Activated CD4-positive, alpha-beta memory T cell treated with anti-CD3 and anti-CD28 coated beads, Interleukin-2, amount 10 ng/mL, durations not matched to agents 7 days and 5 days (primary cell): Measurements from ENCODE around the gene CAPN14. TPM values are rescaled to one million over a fixed set of nuclear protein-coding genes. Genes with fewer than 3 reads are reported as not detected.

Source experiments
- CTCF ChIA-PET: fragments of 350-600 bp; sonication (Branson Sonifier 250); formaldehyde crosslinking; loops from one replicate; lab custom pipeline; 2021; ENCODE audit warnings: antibody characterized with exemption, inconsistent platforms; lab: Charles Lee
- POLR2A ChIA-PET: fragments of 350-600 bp; sonication (Branson Sonifier 250); formaldehyde crosslinking; loops from one replicate; lab custom pipeline; 2021; ENCODE audit warnings: antibody characterized with exemption; lab: Charles Lee
- DNase-seq: peaks from one replicate; pipeline ENCODE4 v3.0.0-alpha.2; 2020
- H3K27ac Mint-ChIP-seq: one replicate; pipeline ENCODE4 v1.8.0; 2021; ENCODE audit warnings: mild to moderate bottlenecking, mixed read lengths
- H3K27me3 Mint-ChIP-seq: one replicate; pipeline ENCODE4 v1.8.0; 2021; ENCODE audit warnings: mixed read lengths
- H3K36me3 Mint-ChIP-seq: one replicate; pipeline ENCODE4 v1.8.0; 2021; ENCODE audit warnings: low read depth, mixed read lengths
- H3K4me1 Mint-ChIP-seq: one replicate; pipeline ENCODE4 v1.8.0; 2021; ENCODE audit warnings: mixed read lengths
- H3K4me3 Mint-ChIP-seq: one replicate; pipeline ENCODE4 v1.8.0; 2021; ENCODE audit warnings: mild to moderate bottlenecking, mixed read lengths
- H3K9me3 Mint-ChIP-seq: one replicate; pipeline ENCODE4 v1.8.0; 2021; ENCODE audit warnings: mixed read lengths
- total RNA-seq, 2 experiments: library from RNA; stranded (reverse); gene quantifications; one replicate each; pipeline ENCODE4 v1.2.3, GENCODE V29; 2021

CAPN14 gene, protein sequence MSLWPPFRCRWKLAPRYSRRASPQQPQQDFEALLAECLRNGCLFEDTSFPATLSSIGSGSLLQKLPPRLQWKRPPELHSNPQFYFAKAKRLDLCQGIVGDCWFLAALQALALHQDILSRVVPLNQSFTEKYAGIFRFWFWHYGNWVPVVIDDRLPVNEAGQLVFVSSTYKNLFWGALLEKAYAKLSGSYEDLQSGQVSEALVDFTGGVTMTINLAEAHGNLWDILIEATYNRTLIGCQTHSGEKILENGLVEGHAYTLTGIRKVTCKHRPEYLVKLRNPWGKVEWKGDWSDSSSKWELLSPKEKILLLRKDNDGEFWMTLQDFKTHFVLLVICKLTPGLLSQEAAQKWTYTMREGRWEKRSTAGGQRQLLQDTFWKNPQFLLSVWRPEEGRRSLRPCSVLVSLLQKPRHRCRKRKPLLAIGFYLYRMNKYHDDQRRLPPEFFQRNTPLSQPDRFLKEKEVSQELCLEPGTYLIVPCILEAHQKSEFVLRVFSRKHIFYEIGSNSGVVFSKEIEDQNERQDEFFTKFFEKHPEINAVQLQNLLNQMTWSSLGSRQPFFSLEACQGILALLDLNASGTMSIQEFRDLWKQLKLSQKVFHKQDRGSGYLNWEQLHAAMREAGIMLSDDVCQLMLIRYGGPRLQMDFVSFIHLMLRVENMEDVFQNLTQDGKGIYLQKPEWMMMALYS
- under 1 TPM; 0.35 TPM for total RNA-seq

DNA sequence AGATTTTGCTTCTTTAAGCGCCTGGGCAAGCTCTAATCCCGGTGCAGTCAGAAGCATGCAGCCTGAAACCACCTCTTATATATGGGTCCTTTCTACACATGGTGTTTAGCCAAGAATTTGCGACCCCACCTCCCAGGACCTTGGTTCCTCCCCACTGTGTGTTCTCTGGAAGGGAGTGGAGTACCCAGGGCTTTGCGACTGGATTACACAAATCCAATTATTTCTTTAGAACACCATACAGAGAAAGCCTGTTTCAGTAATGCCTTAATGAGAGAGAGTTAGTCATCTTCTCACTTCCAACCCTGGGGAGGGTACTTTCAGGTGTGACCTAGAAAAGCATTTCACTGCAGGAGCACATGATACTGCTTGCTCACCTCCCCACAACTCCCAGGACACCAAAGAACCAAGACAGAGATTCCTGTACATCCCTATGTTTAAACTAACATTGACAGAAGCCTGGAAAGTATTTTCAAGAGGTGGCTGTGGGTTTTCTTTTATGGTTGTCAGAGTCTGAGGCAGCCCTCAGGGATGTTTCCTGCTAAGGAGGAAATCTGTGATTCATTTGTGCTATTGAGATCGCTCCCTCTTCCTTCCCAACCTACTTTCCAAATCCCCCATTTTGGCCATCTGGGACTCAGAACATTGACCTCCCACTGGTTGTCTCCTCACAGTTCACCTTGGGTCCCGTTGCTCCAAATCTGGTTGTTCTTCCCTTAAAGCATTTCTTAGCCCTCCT, at the start of gene CAPN14:
TSS of gene CAPN14 (minus strand) at position 51 of the 736 bp plus-strand sequence. CDS start 12,068 bp downstream, outside the sequence.
- peak within 1 kb of the TSS; percentile 27 for H3K27ac Mint-ChIP-seq
- H3K36me3 Mint-ChIP-seq, result no peaks in the 10 kb centered on the region
- DNase-seq, result no peak
- no peaks in the 10 kb centered on the region for H3K9me3 Mint-ChIP-seq
- ChIA-PET CTCF (no interaction called here), POLR2A (no interaction called here)
- peaks cover 60% of the 10 kb centered on the region for H3K4me1 Mint-ChIP-seq
- H3K4me3 Mint-ChIP-seq, result no peak within 1 kb of the TSS
- peaks cover 4% of the 10 kb centered on the region for H3K27me3 Mint-ChIP-seq

DNA sequence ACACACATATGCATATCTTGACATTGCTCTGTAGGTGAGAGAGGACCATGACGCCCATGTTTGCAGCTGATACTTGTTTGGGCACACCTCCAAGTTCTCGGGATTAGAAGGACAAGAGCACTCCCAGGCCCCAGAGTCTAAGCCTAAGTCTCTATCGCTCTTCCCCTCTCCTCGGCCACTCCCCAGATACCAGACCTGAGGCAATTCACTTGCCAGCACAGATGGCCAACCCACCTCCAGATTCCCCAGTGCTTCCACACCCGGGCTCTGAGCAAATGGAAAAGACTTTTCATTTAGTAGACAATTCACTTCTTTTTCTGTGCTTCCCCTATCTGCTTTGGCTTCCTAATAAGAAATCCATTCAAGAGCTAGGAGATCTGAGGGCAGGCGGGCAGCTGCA, 49.5 kb upstream of the CAPN14 start:
- no peak overlapping the region for H3K27ac Mint-ChIP-seq
- H3K9me3 Mint-ChIP-seq, result no peaks in the 10 kb centered on the region
- DNase-seq, result no peak
- no peaks in the 10 kb centered on the region for H3K36me3 Mint-ChIP-seq
- ChIA-PET CTCF (no interaction called here), POLR2A (no interaction called here)
- H3K27me3 Mint-ChIP-seq, result peaks cover 1% of the 10 kb centered on the region
- H3K4me1 Mint-ChIP-seq, result no peaks in the 10 kb centered on the region
- H3K4me3 Mint-ChIP-seq, result no peak overlapping the region

DNA sequence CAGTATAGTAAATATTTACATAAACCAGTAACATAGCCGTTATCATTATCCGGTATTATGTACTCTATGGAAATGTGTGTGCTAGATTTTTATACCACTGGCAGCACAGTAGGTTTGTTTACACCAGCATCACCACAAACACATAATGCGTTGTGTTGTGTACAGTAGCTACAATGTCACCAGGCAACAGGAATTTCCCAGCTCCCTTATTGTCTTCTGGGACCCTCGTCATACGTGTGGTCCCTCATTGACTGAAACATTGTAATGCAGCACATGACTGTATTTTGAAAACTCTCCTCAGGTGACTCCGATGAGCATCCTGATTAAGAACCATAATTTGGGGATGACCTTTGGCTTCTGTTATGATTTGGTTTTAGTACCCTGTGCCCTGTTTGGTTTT, 47.9 kb upstream of the CAPN14 start:
- Mint-ChIP-seq H3K27ac (no peak overlapping the region), H3K9me3 (no peaks in the 10 kb centered on the region), H3K4me1 (no peaks in the 10 kb centered on the region), H3K27me3 (no peaks in the 10 kb centered on the region), H3K36me3 (no peaks in the 10 kb centered on the region), H3K4me3 (no peak overlapping the region)
- CTCF ChIA-PET, result no interaction called here
- no peak for DNase-seq
- POLR2A ChIA-PET, result no interaction called here

DNA sequence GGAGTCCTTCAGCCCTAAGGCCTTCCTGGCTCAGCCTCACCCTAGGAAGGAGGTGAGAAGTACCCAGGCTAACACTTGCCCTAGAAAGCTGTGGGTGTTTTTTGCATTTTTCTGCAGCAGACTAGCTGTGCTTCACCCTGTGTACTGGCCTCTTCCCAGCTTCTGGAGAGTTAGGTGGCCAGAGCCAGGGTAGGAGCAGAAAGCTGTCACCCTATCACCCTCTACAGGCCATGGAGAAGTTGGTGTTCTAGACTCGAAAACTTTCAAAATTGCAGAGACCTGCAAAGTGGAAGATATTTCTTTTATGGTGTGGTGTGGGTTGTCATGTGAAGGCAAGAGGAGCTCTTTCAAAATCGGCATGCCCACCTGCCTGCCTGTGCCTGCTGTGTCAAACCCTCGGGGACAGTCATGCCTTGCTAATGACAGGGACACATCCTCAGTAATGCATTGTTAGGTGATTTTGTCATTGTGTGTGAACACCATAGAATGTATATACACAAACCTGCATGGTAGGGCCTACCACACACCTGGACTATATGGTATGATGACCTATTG, 46.4 kb upstream of the CAPN14 start:
- Mint-ChIP-seq H3K36me3 (no peaks in the 10 kb centered on the region), H3K27me3 (no peaks in the 10 kb centered on the region), H3K9me3 (no peaks in the 10 kb centered on the region), H3K4me3 (no peak overlapping the region), H3K4me1 (no peaks in the 10 kb centered on the region), H3K27ac (no peak overlapping the region)
- POLR2A ChIA-PET, result no interaction called here
- CTCF ChIA-PET, result no interaction called here
- DNase-seq, result no peak

DNA sequence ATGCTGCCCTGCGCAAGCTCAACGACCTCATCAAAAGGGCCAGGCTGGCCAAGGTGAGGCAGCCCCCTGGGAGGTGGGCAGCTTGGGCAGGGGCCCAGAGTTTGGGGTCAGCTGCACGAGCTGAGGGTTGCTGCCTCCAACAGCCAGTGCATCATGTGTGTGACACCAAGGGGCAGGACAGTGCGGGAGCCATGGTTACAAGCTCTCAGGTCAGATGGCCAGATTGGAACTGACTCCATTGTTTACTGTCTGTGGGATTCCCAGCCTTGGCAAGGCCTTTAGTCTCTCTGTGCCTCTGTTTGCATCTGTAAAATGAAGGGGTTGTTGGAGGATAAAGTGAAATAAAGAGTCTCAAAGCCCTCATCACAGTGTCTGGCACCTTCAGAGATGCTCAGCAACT, 43.6 kb upstream of the CAPN14 start:
- Mint-ChIP-seq H3K4me1 (no peaks in the 10 kb centered on the region), H3K36me3 (no peaks in the 10 kb centered on the region), H3K27me3 (no peaks in the 10 kb centered on the region), H3K27ac (no peak overlapping the region), H3K4me3 (no peak overlapping the region), H3K9me3 (no peaks in the 10 kb centered on the region)
- no peak for DNase-seq
- CTCF ChIA-PET, result no interaction called here
- POLR2A ChIA-PET, result interaction anchor here (0.9 kb wide), 1 partner anchor 41 kb away, joined by 3 read pairs; no protein-coding TSS in a partner anchor

DNA sequence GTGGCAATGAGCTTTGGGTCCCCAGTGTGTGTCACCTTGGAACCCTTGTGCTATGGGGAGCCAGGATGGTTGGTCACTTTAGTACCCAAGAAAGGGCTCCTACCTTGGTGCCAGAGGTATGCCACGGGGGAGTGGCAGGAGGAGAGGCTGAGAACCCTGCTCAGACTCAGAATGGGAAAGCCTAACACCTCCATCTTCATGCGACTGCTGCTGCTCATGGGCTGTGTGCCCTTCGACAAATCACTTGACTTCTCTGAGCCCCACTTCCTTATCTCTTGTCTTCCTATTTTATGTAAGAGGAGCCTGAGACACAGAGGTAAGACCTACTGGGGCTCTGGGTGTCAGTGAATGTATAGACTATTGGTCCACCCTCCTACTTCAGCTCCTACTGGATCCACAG, 41.8 kb upstream of the CAPN14 start:
- no peak for DNase-seq
- Mint-ChIP-seq H3K4me3 (no peak overlapping the region), H3K36me3 (no peaks in the 10 kb centered on the region), H3K4me1 (no peaks in the 10 kb centered on the region), H3K27ac (no peak overlapping the region), H3K27me3 (no peaks in the 10 kb centered on the region), H3K9me3 (no peaks in the 10 kb centered on the region)
- ChIA-PET POLR2A (no interaction called here), CTCF (no interaction called here)

DNA sequence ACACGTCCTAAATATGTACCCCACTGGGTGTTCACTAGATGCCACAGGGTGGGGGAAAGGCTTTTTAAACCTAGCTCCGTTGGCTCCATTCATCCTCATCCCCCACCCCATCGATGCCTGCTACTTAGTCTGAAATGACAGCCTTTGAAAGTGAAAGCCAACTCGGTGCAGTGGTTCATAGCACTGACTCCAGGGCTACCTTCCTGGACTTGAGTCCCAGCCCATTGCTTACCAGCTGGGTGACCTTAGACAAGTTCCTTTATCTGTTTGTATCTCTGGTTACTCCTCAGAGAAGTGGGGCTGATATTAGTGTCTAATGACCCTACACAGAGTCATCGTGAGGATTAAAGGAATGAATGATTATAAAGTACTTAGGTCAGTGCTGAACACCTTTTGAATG, 41.0 kb upstream of the CAPN14 start:
- no peaks in the 10 kb centered on the region for H3K9me3 Mint-ChIP-seq
- no peak overlapping the region for H3K4me3 Mint-ChIP-seq
- H3K36me3 Mint-ChIP-seq, result no peaks in the 10 kb centered on the region
- no peak for DNase-seq
- ChIA-PET POLR2A (no interaction called here), CTCF (interaction anchor here (0.6 to 1.2 kb wide), 2 partner anchors 25 to 91 kb away, joined by 3 read pairs; no protein-coding TSS in a partner anchor)
- H3K27ac Mint-ChIP-seq, result no peak overlapping the region
- no peaks in the 10 kb centered on the region for H3K27me3 Mint-ChIP-seq
- peaks cover 3% of the 10 kb centered on the region for H3K4me1 Mint-ChIP-seq

DNA sequence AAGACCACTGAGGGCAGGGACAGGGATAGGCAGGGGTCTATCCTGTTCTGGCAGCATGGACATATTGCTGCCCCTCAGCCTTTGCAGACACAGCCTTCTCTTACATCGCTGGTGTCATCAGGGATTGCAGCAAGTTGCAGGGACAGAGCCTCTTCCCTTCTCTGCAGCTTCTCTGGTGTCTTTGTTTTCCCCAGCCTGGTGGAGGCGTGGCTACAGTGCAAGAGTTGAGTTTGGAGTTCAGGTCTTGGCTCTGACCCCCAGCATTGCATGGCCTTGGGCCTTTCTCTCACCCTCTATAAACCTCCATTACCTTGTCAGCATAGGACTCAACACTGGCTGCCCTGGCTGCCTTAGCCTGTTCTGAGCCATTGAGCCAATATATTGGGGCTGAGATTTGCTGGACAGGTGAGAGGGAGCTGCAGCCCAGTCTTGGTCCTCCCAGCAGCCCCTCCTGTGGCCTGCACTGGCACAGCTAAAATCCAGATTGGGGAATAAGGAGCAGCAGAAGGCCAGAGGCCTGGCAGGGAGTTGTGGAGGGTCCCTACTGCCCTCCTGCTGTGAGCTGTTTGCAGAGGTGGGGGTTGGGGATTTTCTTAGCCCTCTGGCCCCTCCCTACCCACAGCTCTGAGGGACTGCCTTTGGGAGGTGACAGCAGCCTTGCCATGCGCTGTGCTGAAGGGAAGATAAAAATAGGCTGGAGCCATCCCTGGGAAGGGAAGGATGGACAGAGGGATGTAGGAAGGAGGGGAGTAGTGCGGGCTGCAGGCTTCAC, 39.5 kb upstream of the CAPN14 start:
- H3K4me1 Mint-ChIP-seq, result peaks cover 3% of the 10 kb centered on the region
- no peak overlapping the region for H3K4me3 Mint-ChIP-seq
- no peak for DNase-seq
- H3K36me3 Mint-ChIP-seq, result no peaks in the 10 kb centered on the region
- ChIA-PET POLR2A (no interaction called here), CTCF (no interaction called here)
- H3K27me3 Mint-ChIP-seq, result no peaks in the 10 kb centered on the region
- H3K27ac Mint-ChIP-seq, result no peak overlapping the region
- no peaks in the 10 kb centered on the region for H3K9me3 Mint-ChIP-seq

DNA sequence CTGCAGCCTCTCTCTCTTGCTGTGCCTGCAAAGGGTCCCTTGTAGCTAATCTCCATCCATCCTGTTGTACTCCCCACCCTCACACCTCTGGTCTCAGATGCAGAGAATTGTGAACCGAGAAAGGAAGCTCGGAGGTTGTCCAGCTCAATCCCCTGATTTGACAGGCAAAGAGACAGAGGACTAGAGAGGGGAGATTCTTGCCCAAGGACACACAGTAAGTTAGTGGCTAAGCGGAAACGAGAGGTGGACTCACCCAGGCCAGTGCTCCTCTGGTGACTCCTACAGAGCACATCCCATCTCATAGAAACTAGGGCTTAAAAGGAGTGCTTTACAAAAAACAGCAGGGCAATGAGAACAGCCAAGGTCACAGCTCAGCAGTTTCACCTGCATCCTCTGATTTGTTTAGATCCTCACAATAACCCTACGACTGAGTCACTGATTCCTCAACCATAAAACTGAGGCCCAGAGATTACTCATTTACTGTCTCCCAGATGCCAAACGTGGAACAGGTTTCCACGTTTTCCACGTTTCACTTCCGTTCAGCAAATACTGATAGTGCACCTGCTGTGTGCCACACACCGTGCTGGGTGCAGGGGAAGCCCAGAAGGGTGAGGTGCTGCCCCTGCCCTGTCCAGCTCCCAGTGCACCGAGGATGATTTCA, 38.7 kb upstream of the CAPN14 start:
- ChIA-PET POLR2A (no interaction called here), CTCF (no interaction called here)
- Mint-ChIP-seq H3K27me3 (no peaks in the 10 kb centered on the region), H3K4me1 (peaks cover 3% of the 10 kb centered on the region), H3K4me3 (no peak overlapping the region), H3K27ac (no peak overlapping the region), H3K9me3 (no peaks in the 10 kb centered on the region), H3K36me3 (no peaks in the 10 kb centered on the region)
- DNase-seq, result no peak

DNA sequence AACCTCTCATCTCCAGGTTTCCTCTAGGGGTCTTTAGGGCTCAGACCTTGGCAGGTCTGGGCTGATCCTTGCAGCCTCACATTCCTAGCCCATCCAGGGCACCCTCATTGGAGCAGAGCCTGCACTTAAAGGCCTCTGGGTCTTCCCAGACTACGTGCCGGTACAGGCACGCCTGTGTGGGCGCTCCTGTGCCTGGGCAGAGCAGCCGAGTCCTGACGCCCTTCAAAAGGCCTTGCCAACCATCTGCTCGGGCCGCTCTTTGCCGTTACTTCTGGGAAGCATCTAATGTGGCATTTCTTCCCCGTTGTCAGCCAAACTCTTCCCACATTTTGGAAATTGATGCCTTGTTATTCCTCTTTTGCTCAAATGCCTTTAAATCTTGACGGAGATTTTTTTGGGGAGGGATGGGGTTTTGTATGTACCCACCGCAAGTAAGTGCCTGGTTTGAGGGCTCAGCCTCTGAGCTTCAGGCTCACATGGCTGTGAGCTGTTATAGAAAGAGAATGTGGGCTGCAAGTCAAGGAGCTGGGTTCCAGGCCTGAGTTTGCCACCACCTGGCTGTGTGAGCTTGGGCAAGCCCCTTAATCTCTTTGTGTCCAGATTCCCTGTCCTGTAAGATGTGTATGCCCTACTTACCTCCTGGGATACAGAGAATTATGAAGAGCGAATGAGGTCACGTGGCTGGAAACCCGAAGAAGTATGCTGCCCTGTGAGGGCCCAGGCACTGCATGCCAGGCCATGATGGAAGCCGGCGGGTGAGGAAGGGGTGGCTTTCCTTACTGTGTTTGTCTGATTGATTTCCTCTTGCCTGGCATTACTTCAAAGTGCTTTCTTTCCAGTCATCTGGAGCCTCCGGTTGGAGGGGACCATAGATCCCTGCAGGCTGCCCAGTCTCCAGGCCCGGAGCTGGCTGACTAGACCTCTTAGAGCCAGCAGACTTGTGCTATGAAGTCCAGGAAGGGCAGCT, 37.2 kb upstream of the CAPN14 start:
- POLR2A ChIA-PET, result no interaction called here
- no peak overlapping the region for H3K27ac Mint-ChIP-seq
- DNase-seq, result no peak
- CTCF ChIA-PET, result no interaction called here
- H3K4me3 Mint-ChIP-seq, result no peak overlapping the region
- H3K27me3 Mint-ChIP-seq, result no peaks in the 10 kb centered on the region
- H3K4me1 Mint-ChIP-seq, result peaks cover 3% of the 10 kb centered on the region
- H3K9me3 Mint-ChIP-seq, result no peaks in the 10 kb centered on the region
- no peaks in the 10 kb centered on the region for H3K36me3 Mint-ChIP-seq

DNA sequence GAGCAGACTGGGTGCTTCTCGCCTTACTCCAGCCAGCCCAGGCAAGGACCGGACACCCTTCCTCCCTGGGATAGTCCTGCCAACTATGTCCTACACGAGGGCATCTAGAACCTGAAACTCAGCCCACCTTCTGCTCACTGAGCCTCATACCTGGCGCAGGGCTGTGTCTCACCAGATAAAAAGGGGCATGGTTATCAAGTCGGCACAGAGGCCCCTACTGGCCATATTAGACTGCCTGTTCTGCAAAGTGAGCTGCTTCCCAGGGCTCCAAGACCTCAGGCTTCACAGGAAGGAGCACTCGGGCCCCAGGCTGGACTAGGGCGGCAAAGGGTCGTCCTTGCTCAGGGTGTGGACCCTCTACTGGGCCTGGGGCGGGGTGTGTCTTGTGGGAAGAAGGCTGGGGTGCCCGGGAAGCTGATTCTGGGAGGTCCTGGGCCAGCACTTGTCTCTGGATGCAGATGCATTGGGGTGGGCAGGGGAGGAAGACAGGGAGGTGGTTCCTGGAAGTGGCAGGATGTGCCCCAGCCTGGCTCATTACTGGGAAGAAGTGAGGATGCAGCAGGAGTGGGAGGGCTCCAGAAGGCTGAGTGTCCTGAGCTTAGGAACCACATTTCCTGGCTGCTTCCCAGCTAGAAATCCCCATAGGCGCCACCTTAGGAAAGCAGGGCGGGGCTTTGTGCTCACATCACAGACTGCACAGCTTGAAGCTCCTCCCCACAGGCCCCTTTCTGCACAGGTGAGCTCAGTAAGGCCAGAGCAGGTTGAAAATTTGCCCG, 36.2 kb upstream of the CAPN14 start:
- no peak overlapping the region for H3K27ac Mint-ChIP-seq
- peaks cover 3% of the 10 kb centered on the region for H3K4me1 Mint-ChIP-seq
- CTCF ChIA-PET, result no interaction called here
- no peaks in the 10 kb centered on the region for H3K36me3 Mint-ChIP-seq
- POLR2A ChIA-PET, result no interaction called here
- DNase-seq, result no peak
- no peaks in the 10 kb centered on the region for H3K9me3 Mint-ChIP-seq
- no peaks in the 10 kb centered on the region for H3K27me3 Mint-ChIP-seq
- H3K4me3 Mint-ChIP-seq, result no peak overlapping the region
